WI38 (cell line): ENCODE data around the gene UGT1A10.
"Not testable (repeated sequence)": the region's sequence is repeated elsewhere in the genome, so short reads cannot be mapped to it uniquely, and the experiment has no call there.

ENCODE experiments used
- H3K4me3 ChIP-seq: 2 replicates; pipeline ENCODE4 v1.5.1; 2011; ENCODE audit warnings: low read depth, mild to moderate bottlenecking, control low read depth, low read length
- TF ChIP-seq, protein P1 (sequence below): IDR thresholded peaks from 2 replicates; pipeline ENCODE4 v1.5.1; 2012; ENCODE audit warnings: low read depth, mild to moderate bottlenecking, control low read depth, low read length

UGT1A10 gene

DNA sequence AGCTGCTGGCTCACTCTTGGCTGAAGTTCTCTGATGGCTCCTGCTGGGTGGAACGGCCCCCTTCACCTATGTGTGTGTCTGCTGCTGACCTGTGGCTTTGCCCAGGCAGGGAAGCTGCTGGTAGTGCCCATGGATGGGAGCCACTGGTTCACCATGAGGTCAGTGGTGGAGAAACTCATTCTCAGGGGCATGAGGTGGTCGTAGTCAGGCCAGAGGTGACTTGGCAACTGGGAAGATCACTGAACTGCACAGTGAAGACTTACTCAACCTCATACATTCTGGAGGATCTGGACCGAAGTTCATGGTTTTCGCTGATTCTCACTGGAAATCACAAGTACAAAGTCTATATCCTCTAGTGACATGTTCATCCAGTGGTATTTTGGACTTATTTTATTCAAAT is 32.7 kb upstream of the UGT1A10 start:
- no peak overlapping the region for H3K4me3 ChIP-seq
- TF ChIP-seq, protein P1, sequence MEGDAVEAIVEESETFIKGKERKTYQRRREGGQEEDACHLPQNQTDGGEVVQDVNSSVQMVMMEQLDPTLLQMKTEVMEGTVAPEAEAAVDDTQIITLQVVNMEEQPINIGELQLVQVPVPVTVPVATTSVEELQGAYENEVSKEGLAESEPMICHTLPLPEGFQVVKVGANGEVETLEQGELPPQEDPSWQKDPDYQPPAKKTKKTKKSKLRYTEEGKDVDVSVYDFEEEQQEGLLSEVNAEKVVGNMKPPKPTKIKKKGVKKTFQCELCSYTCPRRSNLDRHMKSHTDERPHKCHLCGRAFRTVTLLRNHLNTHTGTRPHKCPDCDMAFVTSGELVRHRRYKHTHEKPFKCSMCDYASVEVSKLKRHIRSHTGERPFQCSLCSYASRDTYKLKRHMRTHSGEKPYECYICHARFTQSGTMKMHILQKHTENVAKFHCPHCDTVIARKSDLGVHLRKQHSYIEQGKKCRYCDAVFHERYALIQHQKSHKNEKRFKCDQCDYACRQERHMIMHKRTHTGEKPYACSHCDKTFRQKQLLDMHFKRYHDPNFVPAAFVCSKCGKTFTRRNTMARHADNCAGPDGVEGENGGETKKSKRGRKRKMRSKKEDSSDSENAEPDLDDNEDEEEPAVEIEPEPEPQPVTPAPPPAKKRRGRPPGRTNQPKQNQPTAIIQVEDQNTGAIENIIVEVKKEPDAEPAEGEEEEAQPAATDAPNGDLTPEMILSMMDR, result no peak

DNA sequence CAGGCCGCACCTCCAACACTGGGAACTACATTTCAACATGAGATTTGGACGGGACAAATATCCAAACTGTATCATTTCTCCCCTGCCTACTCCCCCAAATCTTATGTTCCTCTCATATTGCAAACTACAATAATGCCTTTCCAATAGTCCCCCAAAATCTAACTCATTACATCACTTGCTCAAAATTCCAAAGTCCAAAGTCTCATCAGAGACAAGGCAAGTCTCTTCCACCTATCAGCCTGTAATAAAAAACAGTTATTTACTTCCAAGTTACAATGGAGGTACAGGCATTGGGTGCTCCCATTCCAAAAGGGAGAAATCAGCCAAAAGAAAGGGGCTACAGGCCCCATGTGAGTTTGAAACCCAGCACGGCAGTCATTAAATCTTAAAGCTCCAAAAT is 31.4 kb upstream of the UGT1A10 start:
- TF ChIP-seq, protein P1, result no peak
- H3K4me3 ChIP-seq, result no peak overlapping the region

DNA sequence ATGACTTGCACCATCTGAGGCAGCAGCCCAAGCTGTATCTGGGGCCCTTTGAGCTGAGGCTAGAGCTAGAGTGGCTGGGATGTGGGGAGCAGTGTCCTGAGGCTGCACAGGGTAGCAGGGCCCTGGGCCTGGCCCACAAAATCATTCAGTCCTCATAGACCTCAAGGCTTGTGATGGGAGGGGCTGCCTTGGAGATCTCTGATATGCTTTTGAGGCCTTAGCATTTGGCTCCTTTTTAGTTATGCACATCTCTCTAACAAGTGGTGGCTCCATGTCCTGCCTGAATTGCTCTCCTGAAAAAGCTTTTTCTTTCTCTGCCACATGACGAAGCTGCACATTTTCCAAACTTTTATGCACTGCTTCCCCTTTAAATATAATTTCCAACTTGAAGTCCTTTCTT is 30.6 kb upstream of the UGT1A10 start:
- TF ChIP-seq, protein P1, result no peak
- no peak overlapping the region for H3K4me3 ChIP-seq

DNA sequence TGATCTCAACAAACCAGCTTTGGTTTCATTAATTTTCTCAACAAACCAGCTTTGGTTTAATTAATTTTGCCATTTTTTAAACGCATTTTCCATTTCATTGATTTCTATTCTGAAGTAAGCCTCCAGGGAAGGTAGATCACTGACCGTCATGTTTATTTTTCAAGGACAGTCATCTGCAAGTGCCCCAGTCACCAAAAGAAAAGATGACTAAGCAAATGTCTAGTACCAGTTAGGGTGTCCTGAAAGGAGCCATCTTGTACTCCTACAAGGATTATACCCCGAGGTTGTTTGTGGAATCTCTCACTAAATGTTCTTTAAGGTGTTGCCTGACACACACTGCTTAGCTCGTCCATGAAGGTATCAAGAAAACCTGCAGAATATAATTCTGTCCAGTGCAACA is 25.0 kb upstream of the UGT1A10 start:
- TF ChIP-seq, protein P1, result no peak
- no peak overlapping the region for H3K4me3 ChIP-seq

DNA sequence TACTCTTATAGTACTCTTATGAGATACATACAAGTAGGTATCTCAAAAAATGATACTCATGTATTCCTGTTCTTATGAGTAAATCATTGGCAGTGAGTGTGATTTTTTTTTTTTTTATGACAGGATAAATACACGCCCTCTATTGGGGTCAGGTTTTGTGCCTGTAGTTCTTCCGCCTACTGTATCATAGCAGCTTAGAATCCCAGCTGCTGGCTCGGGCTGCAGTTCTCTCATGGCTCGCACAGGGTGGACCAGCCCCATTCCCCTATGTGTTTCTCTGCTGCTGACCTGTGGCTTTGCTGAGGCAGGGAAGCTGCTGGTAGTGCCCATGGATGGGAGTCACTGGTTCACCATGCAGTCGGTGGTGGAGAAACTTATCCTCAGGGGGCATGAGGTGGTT is 18.8 kb upstream of the UGT1A10 start, which contains the start of gene UGT1A8:
TSS of gene UGT1A8 (plus strand) at position 158 of the 400 bp plus-strand sequence. CDS start at position 233, 75 bp downstream.
- not testable (repeated sequence) for H3K4me3 ChIP-seq

DNA sequence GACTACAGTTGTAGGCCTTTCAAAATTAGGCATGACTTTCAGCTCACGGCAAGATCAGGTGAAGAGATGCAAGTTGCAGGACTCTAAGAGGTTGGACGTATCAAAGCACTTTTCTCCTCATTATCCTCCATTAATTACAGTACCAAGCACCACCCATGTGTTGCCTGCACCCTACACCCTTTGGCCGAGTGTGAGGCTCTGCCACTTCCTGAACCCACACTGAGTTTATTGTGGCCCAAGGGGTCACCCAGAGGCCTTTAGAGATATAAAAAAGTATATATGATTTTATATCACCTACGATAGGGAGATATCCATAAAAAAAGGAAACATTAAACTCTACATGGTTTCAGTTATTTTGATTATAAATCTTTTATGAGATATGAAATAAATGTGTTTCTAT is 16.0 kb upstream of the UGT1A10 start:
- no peak overlapping the region for H3K4me3 ChIP-seq
- TF ChIP-seq, protein P1, result no peak

DNA sequence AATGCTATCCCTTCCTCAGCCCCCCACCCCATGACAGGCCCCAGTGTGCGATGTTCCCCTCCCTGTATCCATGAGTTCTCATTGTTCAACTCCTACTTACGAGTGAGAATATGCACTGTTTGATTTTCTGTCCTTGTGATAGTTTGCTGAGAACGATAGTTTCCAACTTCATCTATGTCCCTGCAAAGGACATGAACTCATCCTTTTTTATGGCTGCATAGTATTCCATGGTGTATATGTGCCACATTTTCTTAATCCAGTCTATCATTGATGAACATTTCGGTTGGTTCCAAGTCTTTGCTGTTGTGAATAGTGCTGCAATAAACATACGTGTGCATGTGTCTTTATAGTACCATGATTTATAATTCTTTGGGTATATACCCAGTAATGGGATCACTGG is 14.4 kb upstream of the UGT1A10 start:
- not testable (repeated sequence) for H3K4me3 ChIP-seq

DNA sequence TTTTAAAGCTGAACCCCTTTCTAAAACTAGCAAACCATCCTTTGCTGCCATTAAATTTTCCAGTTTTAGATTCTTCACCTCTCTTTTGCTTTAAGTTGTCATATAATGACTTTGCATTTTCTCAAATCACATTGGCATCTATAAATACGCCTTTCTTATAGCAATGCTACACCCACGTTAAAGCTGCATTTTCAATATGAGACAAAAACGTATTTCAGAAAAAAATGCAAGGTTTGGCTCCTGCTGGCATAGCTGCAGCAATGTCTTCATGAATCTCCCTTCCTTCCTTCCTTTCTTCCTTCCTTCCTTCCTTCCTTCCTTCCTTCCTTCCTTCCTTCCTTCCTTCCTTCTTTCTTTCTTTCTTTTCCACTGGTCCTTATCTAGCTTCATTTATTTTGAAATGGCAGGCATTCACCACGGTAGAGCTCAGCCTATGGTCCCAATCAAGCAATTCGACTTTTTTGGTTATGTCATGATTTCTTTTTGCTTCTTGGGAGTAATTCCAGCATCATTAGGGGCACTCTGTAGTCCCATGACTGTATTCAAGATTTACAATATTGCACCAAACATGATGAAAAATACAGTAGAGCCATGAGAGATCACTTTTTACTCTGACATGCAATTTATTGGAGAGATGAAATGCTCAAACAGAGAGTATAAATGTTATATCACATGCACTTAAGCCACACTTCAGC is 8.8 kb upstream of the UGT1A10 start:
- TF ChIP-seq, protein P1, result no peak
- no peak overlapping the region for H3K4me3 ChIP-seq
